Omental fat pad (tissue), 4 donors: Measurements from ENCODE around the gene AJAP1. TPM values are rescaled to one million over a fixed set of nuclear protein-coding genes. Genes with fewer than 3 reads are reported as not detected.

Experiments
- ATAC-seq: fragments of 150-250 bp; one replicate; pipeline ENCODE4 v1.9.1; 2016; ENCODE audit warnings: mild to moderate bottlenecking, moderate library complexity; ENCODE audit not compliant: low FRiP score
- DNase-seq: peaks from one replicate; pipeline ENCODE4 v3.0.0-alpha.2; 2019; ENCODE audit warnings: low spot score
- CTCF ChIP-seq, 3 donors: fragments of 450-650 bp; IDR thresholded peaks; one replicate each; pipeline ENCODE4 v1.5.1; 2016 to 2017; ENCODE audit warnings: antibody characterized with exemption in 3 of 3, mild to moderate bottlenecking in 3 of 3, moderate library complexity in 2 of 3
- total RNA-seq, 4 donors: library from RNA; depleted of rRNA; stranded (reverse); fragments of >200 nt; gene quantifications; one replicate each; pipeline ENCODE4 v1.1.0, GENCODE V29; 2016

AJAP1 gene
- total RNA-seq, 4 donors from 2014 or later: 0.06 to 0.63 (median 0.53) TPM

GRCh38 chr1:4652631-4653327, 1.6 kb upstream of the AJAP1 start:
- peak in 1 of 3 donors; percentile 41 for TF ChIP-seq CTCF (IDR thresholded peaks at IDR 0.05)
- DNase-seq (no peak), ATAC-seq (peak; percentile 48)

GRCh38 chr1:4653328-4653660, 1.1 kb upstream of the AJAP1 start:
- TF ChIP-seq CTCF (IDR thresholded peaks at IDR 0.05): no peak
- DNase-seq (no peak), ATAC-seq (no peak)

GRCh38 chr1:4654764-4655673, 610 bp downstream of the AJAP1 start:
- DNase-seq: no peak
- no peak for ATAC-seq
- no peak for TF ChIP-seq CTCF (IDR thresholded peaks at IDR 0.05)

- ATAC-seq: no peak
- TF ChIP-seq CTCF (IDR thresholded peaks at IDR 0.05): no peak
- DNase-seq: no peak
Observed at GRCh38 chr1:4655674-4656532, 1.5 kb downstream of the AJAP1 start.

- no peak for DNase-seq
- no peak for ATAC-seq
- TF ChIP-seq CTCF (IDR thresholded peaks at IDR 0.05): no peak
Observed at GRCh38 chr1:4656533-4657140, 2.2 kb downstream of the AJAP1 start.

GRCh38 chr1:4657244-4657789, 2.9 kb downstream of the AJAP1 start:
- ATAC-seq (no peak), DNase-seq (no peak)
- TF ChIP-seq CTCF (IDR thresholded peaks at IDR 0.05): no peak
